ENCODE data around the gene TFF1. TPM values are rescaled to one million over a fixed set of nuclear protein-coding genes. Genes with fewer than 3 reads are reported as not detected.

The TFF1 gene
- 21.7 to 28.6 TPM (median 26.5 TPM) in 5 replicates for total RNA-seq (2022; extraction: Qiagen RNA extraction)

DNA sequence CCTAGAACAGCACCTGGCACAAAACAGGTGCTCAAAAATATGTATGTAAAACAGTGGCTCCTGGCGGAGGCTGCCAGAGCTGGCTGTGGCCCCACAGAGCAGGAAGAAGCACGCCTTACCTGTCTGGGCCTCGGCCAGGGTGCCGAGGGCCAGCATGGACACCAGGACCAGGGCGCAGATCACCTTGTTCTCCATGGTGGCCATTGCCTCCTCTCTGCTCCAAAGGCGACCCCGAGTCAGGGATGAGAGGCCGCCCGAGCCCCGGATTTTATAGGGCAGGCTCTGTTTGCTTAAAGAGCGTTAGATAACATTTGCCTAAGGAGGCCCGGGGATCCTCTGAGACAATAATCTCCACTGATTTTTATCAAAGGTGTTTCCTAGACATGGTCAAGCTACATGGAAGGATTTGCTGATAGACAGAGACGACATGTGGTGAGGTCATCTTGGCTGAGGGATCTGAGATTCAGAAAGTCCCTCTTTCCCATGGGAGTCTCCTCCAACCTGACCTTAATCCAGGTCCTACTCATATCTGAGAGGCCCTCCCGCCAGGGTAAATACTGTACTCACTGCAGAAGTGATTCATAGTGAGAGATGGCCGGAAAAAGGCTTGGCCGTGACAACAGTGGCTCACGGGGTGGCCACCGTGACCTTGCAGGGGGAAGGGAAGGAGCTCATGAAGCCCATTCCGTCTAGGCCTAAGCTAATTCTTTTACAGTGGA lies at the start of gene TFF1:
Gene TFF1 (minus strand): TSS at position 244 of the 719 bp plus-strand sequence. CDS start 40 bp downstream, at position 204.

GRCh38 chr21:42403611-42404231 lies 37.4 kb upstream of the TFF1 start, which contains the start of gene UBASH3A:
TSS of gene UBASH3A (plus strand) at chr21:42403902. CDS start at chr21:42403946, 44 bp downstream.

DNA sequence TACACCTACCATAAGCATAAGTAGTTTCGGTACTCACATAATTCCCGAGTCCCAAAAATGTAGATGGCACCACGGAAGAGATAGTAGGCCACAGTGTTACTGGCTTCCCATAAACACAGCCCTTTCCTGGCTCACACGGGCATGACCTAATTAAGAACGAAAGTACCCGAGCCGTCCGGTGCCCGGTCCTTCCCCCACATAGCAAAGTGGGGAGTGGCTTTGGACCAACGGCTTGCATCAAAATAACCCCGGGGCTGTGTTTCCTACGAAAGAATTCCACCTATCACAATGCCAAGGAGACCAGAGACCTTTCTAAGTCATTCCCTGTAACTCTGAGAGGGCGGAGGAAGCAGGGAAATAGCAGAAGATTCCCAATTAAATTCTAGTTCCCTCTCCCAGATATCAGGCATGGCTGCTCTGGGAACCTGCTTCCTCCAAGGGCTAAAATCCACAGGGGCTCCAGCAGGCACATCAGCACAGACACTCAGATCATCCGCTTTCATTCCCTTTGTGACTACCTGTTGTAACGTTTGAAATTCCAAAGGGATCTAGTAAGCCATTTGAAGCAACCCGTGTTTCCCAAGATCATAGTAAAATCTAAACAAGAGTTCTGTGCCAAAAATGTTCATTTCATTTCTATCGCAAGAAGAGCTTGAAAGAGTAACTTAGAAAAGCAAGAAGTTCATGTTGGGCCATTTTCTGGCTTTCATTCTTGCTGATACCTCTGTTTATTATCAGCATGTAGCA lies 29.7 kb upstream of the TFF1 start, which contains the start of gene TMPRSS3:
Gene TMPRSS3 (minus strand): TSS at position 148 of the 747 bp plus-strand sequence. CDS start 635 bp downstream, outside the sequence.

GRCh38 chr21:42350927-42351426 lies 15.4 kb downstream of the TFF1 start, which contains the start of gene TFF2:
TSS of gene TFF2 (minus strand) at chr21:42350994. CDS start at chr21:42350957, 37 bp downstream.

GRCh38 chr21:42315296-42315891 lies 50.9 kb downstream of the TFF1 start, which contains the start of gene TFF3:
TSS of gene TFF3 (minus strand) at chr21:42315409. CDS start at chr21:42315374, 35 bp downstream.

Other genes starting within 250 kb of the TFF1 start
- 1.8 to 2.9 TPM (median 2.6 TPM) in 5 replicates for gene ABCG1, start 147.4 kb downstream of the TFF1 start, total RNA-seq (2022; extraction: Qiagen RNA extraction)
- gene TFF3, start 51.1 kb downstream of the TFF1 start, total RNA-seq (2022; extraction: Qiagen RNA extraction), result 0.25 TPM in 1 of 5 replicates, not detected in the others
- gene TFF2, start 15.5 kb downstream of the TFF1 start, total RNA-seq (2022; extraction: Qiagen RNA extraction), result not detected in 5 replicates
- 0.10 to 0.36 TPM (median 0.22 TPM) in 5 replicates for gene TMPRSS3, start 29.5 kb upstream of the TFF1 start, total RNA-seq (2022; extraction: Qiagen RNA extraction)
- gene UBASH3A, start 37.4 kb upstream of the TFF1 start, total RNA-seq (2022; extraction: Qiagen RNA extraction), result 0.12 to 0.20 TPM (median 0.13 TPM) in 5 replicates
- gene RSPH1, start 129.7 kb upstream of the TFF1 start, total RNA-seq (2022; extraction: Qiagen RNA extraction), result 0.63 to 0.93 TPM (median 0.84 TPM) in 5 replicates
- gene SLC37A1, start 147.3 kb upstream of the TFF1 start, total RNA-seq (2022; extraction: Qiagen RNA extraction), result 2.9 to 3.5 TPM (median 3.3 TPM) in 5 replicates

Measured in A549 treated with Hydrocortisone at 1 μM for 4 hours (cell line).